Fibroblast of upper back skin (primary cell): Measurements from ENCODE around the gene UBR4.
A peak's percentile ranks its signal among the peaks of the same experiment; 100 is the strongest.

Experiments used
- DNase-seq: peaks from one replicate; pipeline ENCODE4 v3.0.0-alpha.2; 2013

The UBR4 gene

DNA sequence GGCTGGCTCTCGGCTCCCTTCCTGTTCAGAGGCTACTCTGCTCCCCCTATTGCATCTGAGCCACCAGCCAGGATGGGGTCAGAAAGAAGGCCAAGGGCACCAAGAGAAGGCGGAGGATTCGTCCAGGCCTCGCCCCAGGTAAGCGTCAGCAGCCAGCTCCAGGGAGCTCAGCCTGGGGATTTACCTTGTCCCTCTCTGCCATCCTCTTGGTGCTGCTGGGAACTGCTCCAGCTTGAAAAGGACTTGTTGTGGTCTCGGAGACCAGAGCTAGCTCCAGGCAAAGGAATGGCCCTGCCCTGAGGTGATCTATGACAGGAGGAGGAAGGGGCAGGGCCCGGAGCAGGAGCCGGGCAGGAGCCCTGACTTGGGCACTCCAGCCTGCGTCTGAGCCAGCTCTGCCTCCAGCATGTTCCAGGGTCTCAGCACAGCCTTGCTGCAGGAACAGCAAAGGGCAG, 139.8 kb downstream of the UBR4 start:
- no peak for DNase-seq

DNA sequence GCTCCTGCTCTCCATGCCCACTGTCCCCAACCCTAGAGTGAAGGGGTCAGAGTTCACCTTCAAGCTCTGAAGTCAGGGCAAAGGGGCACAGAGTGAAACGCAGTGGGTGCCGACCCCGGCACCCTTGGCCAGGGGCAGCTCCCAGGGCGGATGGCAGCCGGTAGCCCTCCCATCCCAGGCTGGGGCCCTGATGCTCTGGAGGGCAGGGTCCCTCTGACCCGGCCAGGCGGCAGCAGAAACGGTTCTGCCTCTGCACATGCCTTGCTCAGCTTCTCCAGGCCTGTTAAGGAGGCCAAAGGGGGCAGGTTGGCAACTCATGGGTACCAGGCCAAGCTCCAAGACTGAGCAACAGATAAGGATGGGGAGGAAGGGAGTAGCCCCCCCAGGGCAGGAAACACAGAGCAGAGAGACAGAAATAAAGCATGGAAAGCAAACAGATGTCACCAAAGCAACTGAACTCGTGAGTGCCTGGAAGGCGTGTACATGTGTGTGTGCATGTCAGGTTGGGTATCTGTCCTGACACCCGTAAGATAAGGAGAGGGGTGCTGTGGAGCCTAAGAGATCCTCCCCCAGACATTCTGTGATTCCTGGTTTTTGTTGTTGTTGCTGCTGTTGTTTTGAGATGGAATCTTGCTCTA, 141.3 kb downstream of the UBR4 start:
- DNase-seq = no peak

DNA sequence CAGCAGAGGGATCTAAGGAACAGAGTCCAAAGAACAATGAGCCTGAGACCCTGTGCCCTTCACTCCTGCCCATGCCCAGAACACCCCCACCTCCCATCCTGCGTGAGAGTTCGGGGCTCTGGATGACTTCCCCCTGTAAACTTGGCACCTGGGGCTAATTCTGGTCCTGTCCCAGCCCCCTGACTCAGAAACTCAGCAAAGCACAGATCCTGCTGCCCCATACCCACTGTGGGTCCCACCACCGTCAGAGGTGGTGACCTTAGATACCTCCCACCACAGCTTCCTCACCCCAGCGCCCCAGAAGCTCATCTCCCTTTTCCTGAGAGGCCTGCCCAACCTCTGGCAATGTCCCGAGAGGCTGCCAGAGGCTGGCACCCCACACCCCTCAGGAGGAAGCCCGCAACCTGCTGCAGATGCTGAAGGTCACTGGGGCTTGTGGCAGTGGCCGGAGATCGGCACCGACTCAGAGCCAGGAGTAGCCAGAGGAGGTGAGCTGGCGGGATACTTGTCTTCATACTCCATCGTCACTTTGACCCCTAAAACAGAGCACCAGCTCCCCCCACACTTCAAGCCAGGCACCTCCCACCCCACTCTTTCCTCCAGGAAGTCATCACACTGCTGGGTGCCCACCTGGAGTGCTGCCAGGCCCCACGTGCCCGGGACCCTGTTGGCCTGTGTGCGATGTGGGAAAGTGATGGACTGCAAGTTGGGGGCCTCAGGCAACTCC, 142.0 kb downstream of the UBR4 start:
- no peak for DNase-seq

DNA sequence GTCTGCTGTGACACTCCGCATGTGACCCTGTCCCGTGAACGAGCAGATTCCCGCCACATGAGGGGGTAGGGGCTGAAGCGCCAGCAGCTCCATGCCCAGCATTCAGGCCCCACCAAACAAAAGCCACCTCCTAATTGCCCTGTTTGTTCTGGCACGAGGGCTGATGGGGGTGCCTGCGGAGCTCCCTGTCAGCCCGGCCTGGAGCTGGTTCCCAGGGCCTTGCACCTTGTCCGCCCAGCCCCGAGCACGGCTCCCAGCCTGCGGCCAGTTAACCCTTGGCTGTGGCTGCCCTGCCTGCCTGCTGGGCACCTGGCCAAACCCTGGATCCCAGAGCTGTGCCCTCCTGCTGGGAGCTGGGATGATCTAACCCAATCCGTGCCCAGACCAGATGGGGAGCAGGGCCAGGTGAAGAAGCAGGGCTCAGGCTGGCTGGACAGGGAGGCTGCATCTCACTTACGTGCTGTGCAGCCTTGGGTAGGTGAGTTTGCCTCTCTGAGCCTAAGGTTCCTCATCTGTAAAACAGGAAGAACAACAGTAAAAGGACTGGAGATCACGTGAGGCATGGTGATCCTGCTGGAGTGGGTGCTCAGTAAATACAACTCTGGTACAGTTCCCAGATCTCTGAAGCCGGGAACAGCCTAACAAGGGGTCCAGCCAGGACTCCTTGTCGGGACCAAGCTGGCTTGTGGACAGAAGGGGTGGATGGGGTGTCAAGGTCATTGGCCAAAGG, 142.7 kb downstream of the UBR4 start:
- peak; percentile 17 for DNase-seq

DNA sequence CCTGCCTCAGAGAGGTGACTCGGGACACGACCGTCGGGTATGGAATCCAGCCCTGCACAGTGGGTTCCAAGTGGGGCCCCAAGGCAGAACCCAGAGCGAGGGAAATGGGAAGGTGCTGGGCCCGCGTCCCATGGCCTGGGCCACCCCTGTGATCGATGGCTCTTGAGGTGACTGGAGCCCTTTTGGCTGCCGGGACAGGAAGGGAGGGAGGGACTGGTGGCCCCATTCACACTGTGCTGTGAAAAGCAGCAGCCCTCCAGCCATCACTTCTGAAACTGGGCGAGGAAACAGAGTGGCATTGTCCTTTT, 143.2 kb downstream of the UBR4 start:
- DNase-seq = no peak

DNA sequence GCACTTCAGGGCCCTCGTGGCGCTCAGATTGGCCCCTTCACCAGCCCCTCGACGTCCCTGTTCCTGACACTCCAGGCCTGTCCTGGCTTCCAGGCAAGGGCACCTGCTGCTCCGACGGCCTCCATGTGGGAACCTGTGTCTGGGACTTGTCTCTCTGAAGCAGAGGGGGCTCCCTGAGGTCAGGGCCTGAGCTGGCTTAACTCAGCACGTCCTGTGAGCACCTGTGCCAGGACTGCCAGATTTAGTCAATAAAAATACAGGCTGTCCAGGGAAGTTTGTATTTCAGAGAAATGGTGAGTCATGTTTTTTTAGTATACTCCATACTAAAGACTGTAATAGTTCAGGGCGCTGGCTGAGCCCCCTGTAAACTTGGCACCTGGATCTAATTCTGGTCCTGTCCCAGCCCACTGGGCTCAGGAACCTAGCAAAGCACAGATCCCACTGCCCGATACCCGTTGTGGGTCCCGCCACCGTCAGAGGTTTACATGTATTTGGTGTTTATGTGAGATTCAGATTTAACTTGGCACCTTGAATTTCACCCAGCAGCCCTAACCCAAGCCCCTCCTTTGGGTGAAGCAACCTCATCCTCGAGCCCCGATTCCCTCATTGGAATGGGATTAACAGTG, 143.7 kb downstream of the UBR4 start:
- DNase-seq = peak; percentile 9

DNA sequence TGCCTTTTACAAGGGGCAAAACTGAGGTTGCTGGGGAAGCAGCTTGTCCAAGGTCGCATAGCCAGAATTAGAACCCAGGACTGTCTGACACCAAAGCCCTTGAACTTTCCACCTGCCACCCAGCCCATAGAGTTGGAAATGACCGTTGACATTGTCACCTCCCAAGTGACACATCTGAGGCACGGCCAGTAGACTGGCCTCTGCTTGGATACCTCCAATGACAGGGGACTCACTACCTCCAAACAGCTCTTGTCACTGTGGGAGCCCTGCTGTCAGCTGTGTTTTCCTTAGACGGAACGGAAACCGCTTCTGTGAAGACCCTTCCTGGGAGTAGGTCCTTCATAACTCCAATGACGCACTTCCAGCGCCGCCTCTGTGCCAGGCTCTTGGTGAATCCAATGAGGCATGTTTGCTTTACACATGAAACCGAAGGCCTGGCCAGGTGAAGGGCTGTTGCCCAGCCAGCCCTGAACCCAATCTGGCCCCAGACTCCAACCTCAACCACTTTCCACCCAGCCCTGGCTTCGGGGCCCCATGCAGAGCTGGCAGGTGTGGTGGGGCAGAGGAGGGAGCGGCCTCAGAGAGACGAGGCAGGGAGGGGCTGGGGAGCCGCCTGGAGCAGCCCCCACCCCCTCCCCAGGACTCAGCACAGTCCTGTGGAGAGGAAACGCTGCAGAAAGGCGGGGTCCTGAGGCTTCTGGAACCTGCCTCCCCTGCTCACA, 144.4 kb downstream of the UBR4 start:
- DNase-seq = no peak

DNA sequence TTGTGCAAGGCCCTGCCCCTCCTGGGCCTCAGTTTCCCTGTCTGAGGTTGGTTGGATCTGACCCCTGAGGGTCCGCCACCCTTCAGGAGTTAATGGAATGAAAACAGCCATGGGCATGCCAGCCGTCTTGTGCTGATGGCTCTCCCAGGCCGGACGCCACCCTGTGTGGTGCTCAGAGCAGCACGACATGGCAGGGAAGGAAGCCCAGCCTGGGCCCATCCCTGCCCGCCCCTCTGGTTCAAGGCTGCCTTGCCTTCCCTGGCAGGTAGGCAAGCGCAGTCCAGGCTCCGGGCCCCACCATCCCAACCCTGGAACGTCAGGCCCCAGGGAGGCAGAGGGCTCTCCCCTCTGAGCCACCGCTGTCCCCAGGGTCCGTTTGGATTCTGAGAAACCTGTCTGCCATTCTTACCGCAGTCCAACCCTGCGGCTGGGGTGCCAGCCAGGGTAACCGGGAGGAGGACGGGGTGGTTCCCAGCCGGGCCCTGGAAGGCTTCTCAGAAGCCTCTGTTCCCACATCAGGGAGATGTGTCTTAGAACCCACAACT, 145.1 kb downstream of the UBR4 start:
- no peak for DNase-seq

- no peak for DNase-seq
These were observed 146.9 kb downstream of the UBR4 start for GRCh38 chr1:19063122-19063521.

DNA sequence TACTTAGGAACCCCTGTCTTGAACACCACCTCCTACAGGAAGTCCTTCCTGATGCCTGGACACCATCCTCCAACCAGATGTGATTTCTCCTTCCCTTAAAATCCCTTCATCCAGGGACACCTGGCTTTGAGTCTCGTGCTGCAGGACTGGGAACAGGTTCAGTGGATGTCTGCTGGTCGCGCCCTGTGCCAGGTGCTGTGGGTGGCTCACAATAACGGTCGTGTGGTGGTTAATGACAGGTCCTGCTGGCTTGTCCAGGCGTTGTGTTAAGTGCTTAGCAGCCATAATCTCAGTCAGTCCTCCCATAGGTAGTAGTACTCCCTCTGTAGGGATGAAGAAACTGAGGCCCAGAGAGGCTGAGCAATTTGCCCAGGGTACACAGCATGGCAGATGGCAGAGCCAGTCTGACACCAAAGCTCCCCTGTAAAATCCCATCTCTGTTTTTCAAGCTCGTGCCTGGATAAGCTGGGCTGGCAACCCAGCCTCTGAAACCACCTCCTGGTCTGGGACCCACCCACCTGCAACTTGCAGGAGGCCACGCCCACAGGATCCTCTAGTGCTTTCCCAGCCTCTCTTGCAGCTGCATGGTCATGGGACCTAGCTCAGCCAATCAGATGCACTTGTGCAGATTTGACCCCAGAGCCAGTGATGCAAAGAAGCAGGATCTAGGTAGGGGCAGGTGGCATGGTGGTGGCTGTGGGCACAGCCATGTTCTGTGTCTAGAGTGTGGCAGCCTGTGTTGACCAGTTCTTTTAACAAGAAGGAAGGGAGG, 147.6 kb downstream of the UBR4 start:
- DNase-seq = no peak

- DNase-seq = no peak
These were observed 148.3 kb downstream of the UBR4 start for GRCh38 chr1:19061798-19062197.

DNA sequence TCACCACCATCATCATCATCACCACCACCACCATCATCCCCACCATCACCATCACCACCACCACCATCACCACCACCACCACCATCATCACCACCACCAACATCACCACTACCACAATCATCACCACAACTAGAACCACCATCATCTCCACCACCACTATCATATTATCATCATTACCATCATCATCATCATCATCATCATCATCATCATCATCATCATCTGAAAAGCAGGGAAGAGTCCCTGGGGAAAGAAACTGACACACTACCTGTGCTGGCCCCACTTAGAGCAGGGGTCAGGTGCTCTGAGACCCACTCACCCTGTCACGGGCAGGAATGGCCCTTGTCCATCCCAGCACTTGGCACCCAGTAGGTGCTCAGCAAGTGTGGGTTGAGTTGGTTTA, 148.7 kb downstream of the UBR4 start:
- DNase-seq = no peak

DNA sequence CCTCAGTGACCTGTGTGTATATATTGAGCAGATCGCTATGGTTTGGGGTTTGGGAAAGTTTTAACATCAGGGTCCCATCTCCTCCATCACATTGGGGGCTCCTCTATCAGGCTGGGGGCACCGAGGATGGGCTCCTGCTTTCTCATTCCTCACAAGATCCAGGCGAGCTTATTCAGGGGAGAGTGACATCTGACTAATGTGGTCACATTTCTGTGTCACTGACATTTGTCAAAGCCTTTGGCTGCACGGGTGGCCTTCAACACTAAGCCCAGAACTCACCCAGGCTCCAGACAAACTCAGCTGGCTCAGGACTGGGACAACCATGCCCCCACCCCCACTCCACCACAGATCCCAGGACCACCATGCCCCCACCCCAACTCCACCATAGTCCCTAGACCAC, 150.3 kb downstream of the UBR4 start:
- no peak for DNase-seq

DNA sequence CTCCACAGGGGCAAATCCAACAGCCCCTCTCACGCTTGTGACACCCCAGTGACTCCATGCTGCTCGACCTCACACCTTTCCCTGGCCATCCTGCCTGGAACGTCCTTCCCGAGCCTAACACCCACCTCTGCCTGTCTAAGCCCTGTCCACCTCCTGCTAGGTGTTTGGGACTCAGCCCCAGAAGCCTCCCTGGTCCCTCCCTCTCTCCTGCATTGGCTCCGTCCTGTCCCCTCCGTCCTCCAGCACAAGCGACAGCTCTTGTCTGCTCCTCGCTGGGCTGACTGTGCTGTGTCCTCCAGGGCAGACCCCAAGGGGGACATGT, 151.6 kb downstream of the UBR4 start:
- no peak for DNase-seq

DNA sequence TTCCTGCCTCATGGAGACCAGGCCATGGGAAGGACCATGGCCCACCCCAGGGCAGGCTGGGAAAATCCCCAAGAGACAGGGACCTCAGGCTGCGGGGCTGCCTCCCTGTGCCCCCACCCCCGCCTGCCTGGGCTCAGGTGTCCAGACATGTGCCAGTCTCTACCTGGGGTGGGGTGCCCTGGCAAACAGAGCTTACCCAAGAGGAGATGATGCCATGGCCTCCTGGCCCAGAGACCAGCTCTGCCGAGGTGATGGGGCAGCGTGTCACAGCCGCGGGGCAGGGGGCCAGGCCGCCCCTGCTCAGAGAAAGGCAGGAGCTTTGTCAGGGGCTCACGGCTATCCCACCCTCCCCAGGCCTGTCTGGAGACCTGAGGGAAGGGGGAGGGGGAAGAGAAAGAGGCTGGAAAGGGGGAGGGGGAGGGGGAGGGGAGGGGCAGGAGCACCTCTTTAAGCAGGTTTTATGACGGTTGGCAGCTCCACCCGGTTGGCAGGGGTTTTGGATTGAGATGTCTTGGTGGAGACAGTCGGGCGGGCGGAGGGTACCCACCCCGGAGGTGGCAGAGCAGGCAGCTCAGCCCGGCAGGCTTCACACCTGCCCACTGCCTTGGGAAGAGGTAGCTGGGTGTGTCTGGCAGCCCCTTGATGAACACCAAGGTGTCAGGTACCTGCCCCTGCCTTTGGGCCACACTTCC, 152.1 kb downstream of the UBR4 start:
- DNase-seq = no peak

GRCh38 chr1:19057182-19057779, 152.8 kb downstream of the UBR4 start:
- no peak for DNase-seq

- DNase-seq = no peak
These were observed 154.4 kb downstream of the UBR4 start for GRCh38 chr1:19055701-19056100.

GRCh38 chr1:19055001-19055400, 155.1 kb downstream of the UBR4 start:
- DNase-seq = no peak

GRCh38 chr1:19054216-19054615, 155.8 kb downstream of the UBR4 start:
- DNase-seq = no peak

- no peak for DNase-seq
These were observed 156.6 kb downstream of the UBR4 start for GRCh38 chr1:19053486-19053885.

DNA sequence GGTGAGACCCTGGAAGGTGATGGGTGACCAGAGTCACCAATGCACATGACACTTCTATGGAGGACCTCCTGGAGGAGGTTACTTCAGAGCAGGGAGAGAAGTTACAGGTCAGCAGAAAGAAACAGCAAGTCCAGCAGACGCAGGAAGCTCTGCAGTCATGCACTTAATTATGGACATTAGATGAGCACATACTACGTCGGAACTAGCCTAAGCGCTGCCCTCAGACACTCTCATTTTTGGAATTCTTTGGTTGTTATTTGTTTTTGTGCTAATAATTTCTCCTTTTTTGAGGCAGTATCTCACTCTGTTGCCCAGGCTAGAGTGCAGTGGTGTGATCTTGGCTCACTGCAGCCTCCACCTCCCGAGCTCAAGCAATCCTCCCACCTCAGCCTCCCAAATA, 160.3 kb downstream of the UBR4 start:
- no peak for DNase-seq
